ENCODE measurements around the gene MAML3.

MAML3 gene

DNA sequence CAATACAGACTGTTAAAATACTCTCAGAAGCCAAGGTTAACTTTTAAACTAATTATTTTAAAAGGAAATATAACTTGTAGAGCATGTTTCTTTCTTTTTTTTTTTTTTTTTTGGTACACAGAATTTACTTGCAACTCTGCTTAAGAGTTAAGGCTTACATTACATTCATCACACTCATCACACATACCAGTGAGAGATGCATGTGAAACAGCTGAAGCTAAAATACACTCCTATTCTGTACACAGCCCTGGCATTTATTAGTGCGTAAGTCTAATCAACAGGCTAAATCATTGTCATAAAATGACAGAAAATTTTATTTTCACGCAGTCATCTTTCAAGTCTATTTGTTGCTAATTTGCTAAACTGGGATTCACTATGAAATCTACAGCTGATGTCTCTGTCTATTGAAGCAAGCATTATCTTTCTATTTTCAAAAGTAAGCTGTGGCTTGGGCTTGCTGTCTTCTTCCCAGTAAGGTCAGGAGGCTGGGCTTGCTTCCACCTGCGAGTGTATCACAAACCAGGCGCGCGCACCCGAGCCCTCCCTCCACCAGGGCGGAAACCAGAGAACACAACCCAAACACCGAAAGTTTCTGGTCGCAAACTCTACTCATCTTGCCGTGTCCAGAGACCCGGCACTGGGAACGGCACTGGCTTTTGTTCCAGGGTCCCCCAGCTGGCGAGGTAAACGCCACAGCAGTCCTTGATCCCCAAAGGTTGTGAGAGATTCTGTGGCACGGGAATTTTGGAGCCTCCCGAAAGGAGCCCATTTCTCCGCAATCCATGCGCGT, 3.9 kb downstream of the MAML3 start:
- TF ChIP-seq, protein P1, sequence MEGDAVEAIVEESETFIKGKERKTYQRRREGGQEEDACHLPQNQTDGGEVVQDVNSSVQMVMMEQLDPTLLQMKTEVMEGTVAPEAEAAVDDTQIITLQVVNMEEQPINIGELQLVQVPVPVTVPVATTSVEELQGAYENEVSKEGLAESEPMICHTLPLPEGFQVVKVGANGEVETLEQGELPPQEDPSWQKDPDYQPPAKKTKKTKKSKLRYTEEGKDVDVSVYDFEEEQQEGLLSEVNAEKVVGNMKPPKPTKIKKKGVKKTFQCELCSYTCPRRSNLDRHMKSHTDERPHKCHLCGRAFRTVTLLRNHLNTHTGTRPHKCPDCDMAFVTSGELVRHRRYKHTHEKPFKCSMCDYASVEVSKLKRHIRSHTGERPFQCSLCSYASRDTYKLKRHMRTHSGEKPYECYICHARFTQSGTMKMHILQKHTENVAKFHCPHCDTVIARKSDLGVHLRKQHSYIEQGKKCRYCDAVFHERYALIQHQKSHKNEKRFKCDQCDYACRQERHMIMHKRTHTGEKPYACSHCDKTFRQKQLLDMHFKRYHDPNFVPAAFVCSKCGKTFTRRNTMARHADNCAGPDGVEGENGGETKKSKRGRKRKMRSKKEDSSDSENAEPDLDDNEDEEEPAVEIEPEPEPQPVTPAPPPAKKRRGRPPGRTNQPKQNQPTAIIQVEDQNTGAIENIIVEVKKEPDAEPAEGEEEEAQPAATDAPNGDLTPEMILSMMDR (IDR thresholded peaks at IDR 0.05): no peak

- TF ChIP-seq, protein P1 (IDR thresholded peaks at IDR 0.05): no peak
Observed at GRCh38 chr4:140144050-140144449, 9.9 kb downstream of the MAML3 start.

DNA sequence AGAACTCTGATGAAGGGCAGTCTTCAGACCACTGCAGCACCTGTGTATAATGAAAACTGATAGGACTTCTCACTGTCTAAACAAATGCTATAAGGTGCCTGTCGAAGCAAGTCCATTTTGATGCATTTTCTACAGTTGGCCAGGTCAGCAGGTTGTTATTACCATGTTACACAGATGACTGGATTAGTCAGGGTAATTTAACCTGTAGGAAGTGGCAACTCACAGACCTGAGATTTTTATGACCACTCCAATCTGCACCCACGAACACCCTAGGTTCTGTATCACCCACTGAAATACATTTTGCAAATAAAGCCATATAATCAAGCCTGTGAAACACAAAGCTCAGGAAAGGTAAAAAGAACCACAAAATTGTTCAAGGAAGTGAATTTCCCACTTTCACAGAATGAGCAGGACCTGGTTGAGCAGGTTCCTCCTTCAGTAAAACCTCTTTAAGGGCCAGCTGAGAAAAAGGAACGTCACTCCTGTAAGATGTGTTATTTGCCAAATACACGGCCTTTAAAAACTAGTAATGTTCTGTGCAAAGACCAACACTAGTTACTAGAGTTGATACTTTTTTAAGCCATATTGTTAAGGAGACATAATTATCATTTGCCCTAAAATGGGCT, 12.7 kb downstream of the MAML3 start:
- TF ChIP-seq, protein P1 (IDR thresholded peaks at IDR 0.05): no peak

GRCh38 chr4:140140566-140140965, 13.4 kb downstream of the MAML3 start:
- TF ChIP-seq, protein P1 (IDR thresholded peaks at IDR 0.05): no peak

- TF ChIP-seq, protein P1 (IDR thresholded peaks at IDR 0.05): no peak
Observed at GRCh38 chr4:140138428-140138827, 15.6 kb downstream of the MAML3 start.

DNA sequence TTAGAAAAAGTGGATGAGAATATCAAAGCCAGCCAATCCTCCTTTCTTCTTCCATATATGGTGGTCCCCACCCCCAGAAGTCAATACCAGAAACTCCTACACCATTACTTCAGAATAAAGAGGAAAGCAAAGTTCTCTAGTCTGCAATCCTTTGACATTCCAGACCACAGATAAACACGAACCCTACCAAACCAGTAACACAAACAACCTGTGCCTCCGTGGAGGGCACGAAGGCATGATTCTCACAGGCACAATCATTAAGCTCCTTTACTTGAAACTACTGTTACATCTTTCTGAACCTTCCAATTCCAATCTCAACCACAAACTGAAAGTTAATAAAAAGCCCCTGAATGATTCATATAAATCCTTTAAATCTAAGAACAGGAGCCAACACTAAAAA, 16.3 kb downstream of the MAML3 start:
- TF ChIP-seq, protein P1 (IDR thresholded peaks at IDR 0.05): no peak

DNA sequence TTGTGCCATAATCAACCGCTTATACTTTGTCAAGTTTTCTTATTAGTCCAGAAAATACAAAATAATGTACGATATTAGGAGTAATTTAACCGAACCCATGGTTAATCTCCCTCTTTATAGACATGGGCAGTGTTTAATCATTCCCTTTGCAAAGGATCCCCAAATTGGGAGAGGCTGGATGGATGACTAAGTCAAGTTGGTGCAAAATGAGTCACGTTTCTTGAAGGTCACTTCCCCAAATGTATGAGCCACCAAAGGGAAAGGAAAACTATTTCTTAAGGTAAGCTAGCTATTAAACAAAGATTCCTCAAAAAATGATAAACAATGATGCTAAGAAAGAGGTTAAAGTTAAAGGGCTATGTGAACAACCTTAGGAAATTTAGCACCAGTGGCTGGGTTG, 17.5 kb downstream of the MAML3 start:
- TF ChIP-seq, protein P1 (IDR thresholded peaks at IDR 0.05): no peak

Data from LNCAP (cell line).